ENCODE results near the gene CTLA4.

DNA sequence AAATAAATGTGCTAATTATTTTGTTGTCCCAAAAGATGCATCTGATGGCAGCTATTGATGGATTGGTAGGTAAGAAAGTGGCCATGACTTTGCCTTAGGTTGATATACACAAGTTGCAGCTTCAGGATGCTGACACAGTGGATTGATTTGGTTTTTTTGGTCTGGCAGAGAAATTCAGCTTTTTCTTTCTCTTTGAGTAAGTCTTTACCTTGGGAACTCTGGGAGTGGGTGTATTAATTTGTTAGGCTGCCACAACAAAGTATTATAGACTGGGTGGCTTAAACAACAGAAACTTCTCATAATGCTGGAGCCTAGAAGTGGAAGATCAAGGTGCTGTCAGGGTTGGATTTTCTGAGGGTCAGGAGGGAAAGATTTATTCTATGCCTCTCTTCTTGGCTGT lies 49.2 kb downstream of the CTLA4 start:
- TF ChIP-seq, protein P1, sequence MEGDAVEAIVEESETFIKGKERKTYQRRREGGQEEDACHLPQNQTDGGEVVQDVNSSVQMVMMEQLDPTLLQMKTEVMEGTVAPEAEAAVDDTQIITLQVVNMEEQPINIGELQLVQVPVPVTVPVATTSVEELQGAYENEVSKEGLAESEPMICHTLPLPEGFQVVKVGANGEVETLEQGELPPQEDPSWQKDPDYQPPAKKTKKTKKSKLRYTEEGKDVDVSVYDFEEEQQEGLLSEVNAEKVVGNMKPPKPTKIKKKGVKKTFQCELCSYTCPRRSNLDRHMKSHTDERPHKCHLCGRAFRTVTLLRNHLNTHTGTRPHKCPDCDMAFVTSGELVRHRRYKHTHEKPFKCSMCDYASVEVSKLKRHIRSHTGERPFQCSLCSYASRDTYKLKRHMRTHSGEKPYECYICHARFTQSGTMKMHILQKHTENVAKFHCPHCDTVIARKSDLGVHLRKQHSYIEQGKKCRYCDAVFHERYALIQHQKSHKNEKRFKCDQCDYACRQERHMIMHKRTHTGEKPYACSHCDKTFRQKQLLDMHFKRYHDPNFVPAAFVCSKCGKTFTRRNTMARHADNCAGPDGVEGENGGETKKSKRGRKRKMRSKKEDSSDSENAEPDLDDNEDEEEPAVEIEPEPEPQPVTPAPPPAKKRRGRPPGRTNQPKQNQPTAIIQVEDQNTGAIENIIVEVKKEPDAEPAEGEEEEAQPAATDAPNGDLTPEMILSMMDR (IDR thresholded peaks at IDR 0.05), result no peak
- no peak for TF ChIP-seq POLR2A (IDR thresholded peaks at IDR 0.05)
